HG02852 (cell line): ENCODE measurements around the gene SLC52A3.
"Not testable (repeated sequence)": the region's sequence is repeated elsewhere in the genome, so short reads cannot be mapped to it uniquely, and the experiment has no call there.

Source experiments
- ATAC-seq: cut with Tn5 transposase; IDR thresholded peaks from one replicate; pipeline ENCODE4 v1.9.1; 2021; ENCODE audit warnings: mild to moderate bottlenecking, moderate library complexity; ENCODE audit not compliant: unreplicated experiment

Gene SLC52A3

DNA sequence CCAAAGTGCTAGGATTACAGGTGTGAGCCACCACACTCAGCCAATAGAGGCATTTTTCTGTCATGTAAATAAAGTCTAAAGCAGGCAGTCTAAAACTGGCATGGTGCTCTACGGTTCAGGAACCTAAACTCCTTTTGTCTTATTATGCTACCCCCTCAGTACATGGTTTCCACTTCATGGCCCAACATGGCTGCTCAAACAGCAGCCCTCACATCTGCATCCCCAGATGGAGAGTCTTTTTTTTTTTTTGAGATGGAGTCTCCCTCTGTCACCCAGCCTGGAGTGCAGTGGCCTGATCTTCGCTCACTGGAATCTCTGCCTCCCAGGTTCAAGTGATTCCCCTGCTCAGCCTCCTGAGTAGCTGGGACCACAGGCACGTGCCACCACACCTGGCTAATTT is 38.3 kb downstream of the SLC52A3 start:
- no peak for ATAC-seq

GRCh38 chr20:728256-728944 is 39.9 kb downstream of the SLC52A3 start:
- no peak for ATAC-seq

DNA sequence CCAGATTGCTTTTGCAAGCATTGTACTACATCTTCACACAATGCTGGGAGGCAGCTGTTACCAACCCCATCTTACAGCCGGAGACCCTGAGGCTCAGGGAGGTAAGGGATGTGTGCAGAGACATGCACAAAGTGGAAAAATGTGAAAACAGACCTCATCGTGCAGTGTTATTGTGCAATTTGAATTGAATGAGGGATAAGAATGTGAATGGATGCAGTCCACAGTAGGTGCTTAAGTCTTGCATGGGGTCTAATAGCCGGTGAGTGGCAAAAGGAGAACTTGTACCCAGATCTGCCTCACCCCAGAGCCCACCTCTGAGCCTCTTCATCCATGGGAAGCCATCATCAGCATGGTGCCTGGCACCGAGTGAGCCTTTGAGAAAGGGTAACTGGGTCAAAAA is 42.1 kb downstream of the SLC52A3 start:
- no peak for ATAC-seq

DNA sequence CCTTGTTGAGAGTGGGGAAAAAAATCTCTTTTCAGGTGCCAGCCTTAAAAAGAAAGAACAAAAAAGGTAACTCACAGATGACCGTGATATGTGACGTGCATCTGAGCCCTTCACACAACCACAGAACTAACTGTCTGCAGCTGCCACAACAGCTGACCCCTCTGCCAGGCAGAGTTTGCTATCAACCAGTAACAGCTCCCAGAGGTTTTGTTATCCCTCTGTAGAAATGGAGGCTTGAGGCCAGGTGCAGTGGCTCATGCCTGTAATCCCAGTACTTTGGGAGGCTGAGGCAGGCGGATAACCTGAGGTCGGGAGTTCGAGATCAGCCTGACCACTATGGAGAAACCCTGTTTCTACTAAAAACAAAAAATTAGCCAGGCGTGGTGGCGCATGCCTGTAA is 42.8 kb downstream of the SLC52A3 start:
- ATAC-seq = no peak

- not testable (repeated sequence) for ATAC-seq
Measured at GRCh38 chr20:724797-725196, 43.5 kb downstream of the SLC52A3 start.

DNA sequence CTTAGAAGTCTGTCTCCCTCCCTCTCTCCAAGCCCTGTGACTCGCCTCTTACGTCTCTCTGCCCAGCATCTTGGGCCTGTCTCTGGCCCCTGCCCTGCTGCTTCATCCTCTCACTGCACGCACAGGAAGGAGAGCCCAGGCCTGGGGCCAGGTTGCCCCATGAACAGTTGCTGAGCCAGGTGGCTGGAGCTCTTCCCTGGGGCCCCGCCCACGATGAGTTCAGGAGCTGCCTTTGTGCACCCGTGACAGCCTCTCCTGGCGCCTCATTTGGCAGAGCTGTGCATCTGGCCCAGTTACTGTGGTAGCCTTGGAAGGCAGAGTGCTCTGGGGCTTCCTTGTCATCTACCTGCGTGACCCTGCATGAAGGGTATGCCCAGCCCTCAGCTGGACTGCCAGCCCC is 44.5 kb downstream of the SLC52A3 start:
- ATAC-seq = no peak

DNA sequence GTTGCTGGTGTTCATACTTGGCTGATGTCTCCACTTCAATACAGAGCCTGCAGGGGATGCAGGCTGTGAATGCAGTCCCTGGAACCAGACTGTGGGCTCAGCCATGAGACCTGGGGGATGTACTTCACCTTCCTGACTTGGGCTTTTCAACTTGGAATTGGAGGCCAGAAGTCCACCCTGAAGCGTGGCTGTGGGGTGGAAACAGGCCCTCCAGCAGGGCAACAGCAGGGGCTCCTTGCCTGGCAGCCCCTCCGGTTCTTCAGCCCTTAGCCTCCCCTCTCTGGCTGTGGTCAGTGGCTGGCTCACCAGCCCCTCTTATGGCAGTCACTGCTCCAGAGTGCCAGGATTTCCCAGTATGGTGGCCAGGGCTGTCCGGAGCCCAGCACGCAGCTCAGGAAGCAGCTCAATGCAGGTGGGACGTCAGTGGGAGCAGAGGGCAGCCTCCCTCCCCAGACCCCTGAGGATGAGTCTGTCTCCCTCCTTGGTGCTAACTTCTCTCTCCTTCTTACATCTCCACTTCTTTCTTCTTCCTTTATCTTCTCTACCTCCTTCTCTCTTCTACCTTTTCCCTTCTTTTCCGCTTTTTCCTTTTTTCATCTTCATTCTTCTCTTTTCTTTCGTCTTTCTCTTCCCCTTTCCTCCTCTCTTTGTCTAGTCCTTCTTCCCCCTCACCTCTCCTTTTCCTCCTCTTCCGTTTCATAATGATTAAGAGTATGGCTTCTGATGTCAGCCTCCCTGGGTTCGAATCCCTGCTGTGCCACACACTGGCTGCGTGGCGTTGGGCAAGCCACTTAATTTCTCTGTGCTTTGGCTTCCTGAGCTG is 45.3 kb downstream of the SLC52A3 start:
- ATAC-seq = no peak

DNA sequence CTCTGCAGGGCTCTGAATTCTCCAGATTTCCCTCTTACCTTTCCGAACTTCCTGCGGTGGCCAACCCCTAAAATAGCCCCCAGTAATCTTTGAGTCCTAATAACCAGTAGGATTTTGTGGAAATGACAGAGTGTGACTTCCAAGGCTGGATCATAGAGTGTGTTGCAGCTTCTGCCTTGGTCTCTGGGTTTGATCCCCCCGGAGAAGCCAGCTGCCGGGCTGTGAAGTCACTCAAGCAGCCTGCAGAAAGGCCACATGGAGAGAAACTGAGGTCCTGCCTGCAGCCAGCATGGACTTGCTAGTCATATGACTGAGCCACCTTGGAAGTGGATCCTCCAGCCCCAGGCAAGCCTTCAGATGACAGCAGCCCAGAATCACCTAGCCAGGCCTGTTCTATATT is 46.4 kb downstream of the SLC52A3 start:
- ATAC-seq = no peak

GRCh38 chr20:719816-720215 is 48.5 kb downstream of the SLC52A3 start:
- ATAC-seq = no peak

DNA sequence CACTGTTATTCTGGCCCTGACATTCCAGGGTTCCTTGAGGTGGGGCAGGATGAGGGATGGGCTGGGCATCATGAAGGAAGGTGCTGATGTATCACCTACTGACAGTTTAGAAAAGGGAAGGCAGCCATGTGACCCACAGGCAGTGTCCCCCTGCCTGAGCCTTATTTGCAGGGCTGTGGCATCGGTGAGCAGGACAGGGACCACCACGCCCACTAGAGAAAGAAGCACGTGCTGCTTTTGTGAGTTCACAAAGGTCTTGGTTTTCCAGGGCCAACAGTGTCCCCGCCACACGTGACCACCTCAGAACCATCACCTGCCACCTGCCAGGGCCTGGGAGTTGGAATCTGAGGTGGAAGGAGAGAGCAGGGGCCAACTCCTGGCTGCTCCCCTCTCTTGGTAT is 49.2 kb downstream of the SLC52A3 start:
- no peak for ATAC-seq

DNA sequence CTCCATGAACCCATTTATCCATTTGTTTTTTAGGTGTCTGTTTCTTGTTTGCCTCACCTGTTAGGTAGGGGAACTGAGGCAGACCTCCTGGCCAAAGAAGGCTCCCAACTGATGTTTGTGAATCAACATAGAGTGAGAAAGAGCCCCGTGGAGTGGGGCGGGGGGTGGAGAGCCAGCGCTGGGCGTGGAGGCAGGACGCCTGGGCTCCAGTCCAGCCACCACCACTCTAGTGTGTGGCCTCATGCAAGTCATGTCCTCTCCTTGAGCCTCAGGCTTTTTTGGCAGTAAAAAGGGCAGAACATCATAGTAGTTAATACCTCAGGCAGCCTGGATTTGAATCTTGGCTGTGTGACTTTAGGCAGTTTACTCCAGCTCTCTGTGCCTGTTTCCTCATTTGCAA is 50.5 kb downstream of the SLC52A3 start:
- ATAC-seq = no peak

DNA sequence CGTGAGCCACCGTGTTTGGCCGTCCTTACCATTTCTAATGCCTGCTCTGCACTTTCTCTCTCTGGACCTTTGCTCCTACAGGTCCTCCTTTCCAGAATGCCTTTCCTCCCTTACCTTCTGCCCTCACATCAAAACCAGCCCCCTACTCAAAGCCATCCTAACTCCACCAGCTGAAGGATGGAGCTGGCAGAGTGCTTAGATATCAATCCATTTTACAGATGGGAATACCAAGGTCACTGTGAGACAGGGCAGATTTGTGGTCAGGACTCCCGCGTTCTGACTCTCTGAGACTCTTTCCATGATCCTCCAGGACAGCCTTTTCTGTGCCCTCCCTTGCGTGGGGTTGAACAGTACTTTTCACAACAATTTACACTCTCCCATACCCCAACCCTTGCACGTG is 51.0 kb downstream of the SLC52A3 start:
- ATAC-seq = no peak

GRCh38 chr20:714453-714852 is 53.8 kb downstream of the SLC52A3 start:
- ATAC-seq = no peak

GRCh38 chr20:711576-711975 is 56.7 kb downstream of the SLC52A3 start:
- ATAC-seq = no peak

DNA sequence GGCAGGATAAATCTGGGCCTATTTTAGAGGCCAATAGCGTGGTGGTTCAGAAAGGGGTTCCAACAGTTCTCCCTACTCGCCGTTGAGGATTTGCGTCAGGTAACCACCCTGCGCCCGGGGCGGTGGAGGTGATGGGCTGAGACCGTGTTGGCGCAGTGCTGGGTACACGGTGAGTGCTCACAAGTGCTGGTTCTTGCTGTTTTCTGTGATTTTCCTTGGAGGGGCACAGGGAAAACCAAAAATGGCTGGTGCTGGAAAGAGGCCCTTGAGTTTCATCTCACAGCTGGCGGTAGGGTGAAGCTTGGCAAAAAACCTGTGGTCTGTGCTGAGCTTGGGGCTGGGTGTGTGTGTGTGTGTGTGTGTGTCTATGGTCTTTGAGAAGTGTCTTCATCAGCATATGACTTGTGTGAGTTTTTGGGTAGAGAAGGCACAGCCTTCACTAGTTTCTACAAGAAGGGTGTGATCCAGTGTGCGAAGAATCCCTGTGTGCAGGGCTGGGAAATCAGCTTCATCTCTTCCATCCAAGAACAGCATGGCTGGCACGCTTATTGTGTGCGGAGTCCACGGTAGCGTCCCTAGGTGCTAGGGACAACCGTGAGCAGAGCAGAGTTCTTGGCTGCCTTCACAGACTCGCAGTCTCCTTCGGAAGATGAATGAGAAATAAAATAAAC is 57.4 kb downstream of the SLC52A3 start:
- no peak for ATAC-seq
